ENCODE data around the gene TRAF6. TPM values are rescaled to one million over a fixed set of nuclear protein-coding genes. Genes with fewer than 3 reads are reported as not detected.

TRAF6 gene
- total and polyA plus RNA-seq, 9 of the 15 experiments (the other 6 are each of a cell fraction or from before 2014, with no cell fraction given): 2.0 to 13.1 (median 8.2) TPM

GRCh38 chr11:36509694-36510593, at the start of gene TRAF6 (continued):
- TF ChIP-seq STAT5B (CRISPR knock-in tag; IDR thresholded peaks at IDR 0.05) (no peak), CXXC5 (CRISPR knock-in tag; IDR thresholded peaks at IDR 0.05) (peak; percentile 87), RCOR1 (IDR thresholded peaks at IDR 0.05; ENCODE audit: borderline replicate concordance in 1 of 2, low read depth in 2 of 2, low read length in 2 of 2) (peak in 1 of 2 experiments; percentile 12; a peak in 1 of 4 replicates), E4F1 (CRISPR knock-in tag; IDR thresholded peaks at IDR 0.05; ENCODE audit: borderline replicate concordance) (no peak), NRF1 (conservative IDR thresholded peaks at IDR 0.05 in 1 of 2, IDR thresholded peaks at IDR 0.05 in 1 of 2) (peak; percentile 61 to 70), TAF1 (IDR thresholded peaks at IDR 0.05; ENCODE audit: control insufficient read depth, extremely low read depth, insufficient read depth, low read length, severe bottlenecking) (peak; percentile 90), SETDB1 (IDR thresholded peaks at IDR 0.05; ENCODE audit: low read length) (peak; percentile 53), ATF7 (IDR thresholded peaks at IDR 0.05) (peak; percentile 76), GATAD2A (IDR thresholded peaks at IDR 0.05) (0 out of 2 replicates have a peak, but pooled peaks have one; percentile 21), CBX1 (IDR thresholded peaks at IDR 0.05; ENCODE audit: low read depth) (peak; percentile 96), ZFP91 (CRISPR knock-in tag; IDR thresholded peaks at IDR 0.05) (0 out of 2 replicates have a peak, but pooled peaks have one; percentile 10), TRIM24 (IDR thresholded peaks at IDR 0.05) (peak in 1 of 2 experiments; percentile 56; a peak in 1 of 4 replicates), GTF2F1 (IDR thresholded peaks at IDR 0.05; ENCODE audit: low read depth, low read length) (0 out of 2 replicates have a peak, but pooled peaks have one; percentile 44), USF2 (CRISPR knock-in tag; IDR thresholded peaks at IDR 0.05) (no peak), RBM14 (IDR thresholded peaks at IDR 0.05; ENCODE audit: borderline replicate concordance, insufficient read depth, low read depth, low read length) (no peak), MEF2D (tag; conservative IDR thresholded peaks at IDR 0.05; ENCODE audit: low read depth) (peak; percentile 54; the same call in 1 of the 2 replicates), E2F5 (CRISPR knock-in tag; IDR thresholded peaks at IDR 0.05) (0 out of 2 replicates have a peak, but pooled peaks have one; percentile 10), NONO (IDR thresholded peaks at IDR 0.05; ENCODE audit: low read depth in 2 of 2, low read length in 1 of 2) (peak in 1 of 2 experiments; percentile 71; a peak in 1 of 4 replicates), NR2C2 (CRISPR knock-in tag; IDR thresholded peaks at IDR 0.05) (0 out of 2 replicates have a peak, but pooled peaks have one; percentile 46), NR2C2 (tag; IDR thresholded peaks at IDR 0.05) (peak; percentile 79), HNRNPLL (IDR thresholded peaks at IDR 0.05; ENCODE audit: low read depth, low read length, poor library complexity, severe bottlenecking) (peak; percentile 49)
